GM21360 (cell line): ENCODE results near the gene ADRA1B.
A peak's percentile ranks its signal among the peaks of the same experiment; 100 is the strongest.

ENCODE experiments used
- ATAC-seq: cut with Tn5 transposase; IDR thresholded peaks from one replicate; pipeline ENCODE4 v1.9.1; 2021; ENCODE audit warnings: mild to moderate bottlenecking, moderate library complexity; ENCODE audit not compliant: unreplicated experiment

ADRA1B gene

DNA sequence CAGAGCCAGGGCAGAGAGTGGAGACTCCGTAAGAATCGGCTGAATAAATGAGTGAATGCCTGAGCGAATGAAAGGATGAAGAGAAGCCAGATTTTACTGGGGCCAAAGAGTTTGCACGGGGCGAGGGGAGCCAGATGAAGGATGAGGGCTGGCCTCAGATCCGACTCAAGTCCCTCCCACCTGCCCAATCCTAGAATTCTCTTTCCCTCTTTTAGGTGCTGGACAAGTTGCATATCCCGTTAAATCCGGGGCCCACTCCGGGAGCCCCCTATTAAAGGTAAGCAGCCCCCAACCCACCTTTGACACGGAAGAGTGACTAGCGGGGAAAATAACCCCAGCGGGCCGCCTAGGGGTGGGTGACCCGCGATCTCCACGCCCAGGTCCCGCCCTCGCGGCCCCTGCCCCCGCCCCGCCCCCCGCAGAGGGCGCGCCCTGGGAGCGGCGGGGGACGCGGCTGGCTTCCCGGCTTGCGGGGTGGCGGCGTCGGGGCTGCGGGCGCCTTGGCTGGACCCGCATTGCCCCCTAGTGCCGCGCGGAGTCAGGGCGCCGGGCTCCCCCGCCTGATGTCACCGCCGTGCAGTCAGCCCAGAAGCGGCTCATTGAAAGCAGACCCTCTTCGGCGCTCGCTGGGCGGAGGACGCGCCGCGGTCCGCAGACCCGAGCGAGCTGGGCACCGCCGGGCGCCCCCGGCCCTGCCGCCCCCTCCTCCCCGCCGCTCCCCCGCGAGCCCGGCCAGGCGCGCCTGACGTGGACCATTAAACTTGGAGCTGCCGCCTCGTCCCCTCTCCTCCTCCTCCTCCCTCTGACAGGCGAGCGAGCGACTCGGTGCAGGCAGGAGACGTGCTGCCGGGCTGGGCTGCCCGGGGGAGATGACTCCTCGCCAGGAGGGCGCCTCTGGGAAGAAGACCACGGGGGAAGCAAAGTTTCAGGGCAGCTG is at the start of gene ADRA1B:
ADRA1B (plus strand) TSS at position 579 of the 937 bp plus-strand sequence. CDS start 424 bp downstream, outside the sequence.
- peak; percentile 68 for ATAC-seq

- no peak for ATAC-seq
These were observed 42.6 kb upstream of the ADRA1B start for GRCh38 chr5:159873680-159874079.

DNA sequence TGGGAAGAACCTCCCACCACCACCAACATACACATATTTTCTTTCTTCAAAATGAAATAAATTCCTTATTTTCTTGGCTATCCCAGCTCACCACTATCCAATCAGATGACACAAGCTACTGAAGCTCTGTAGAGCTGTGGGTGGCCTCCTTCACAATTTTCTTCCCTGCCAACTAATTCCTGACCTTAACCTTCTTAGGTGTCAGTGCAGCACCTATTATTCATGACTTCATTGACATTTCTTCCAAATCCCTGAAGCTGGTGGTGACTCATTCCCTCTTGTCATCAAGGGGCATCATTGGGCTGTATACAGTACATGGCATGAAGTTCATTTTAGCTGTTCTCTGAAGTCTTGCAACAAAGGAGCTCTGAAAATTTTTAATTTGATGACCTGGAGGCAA is 42.0 kb upstream of the ADRA1B start:
- ATAC-seq = no peak

DNA sequence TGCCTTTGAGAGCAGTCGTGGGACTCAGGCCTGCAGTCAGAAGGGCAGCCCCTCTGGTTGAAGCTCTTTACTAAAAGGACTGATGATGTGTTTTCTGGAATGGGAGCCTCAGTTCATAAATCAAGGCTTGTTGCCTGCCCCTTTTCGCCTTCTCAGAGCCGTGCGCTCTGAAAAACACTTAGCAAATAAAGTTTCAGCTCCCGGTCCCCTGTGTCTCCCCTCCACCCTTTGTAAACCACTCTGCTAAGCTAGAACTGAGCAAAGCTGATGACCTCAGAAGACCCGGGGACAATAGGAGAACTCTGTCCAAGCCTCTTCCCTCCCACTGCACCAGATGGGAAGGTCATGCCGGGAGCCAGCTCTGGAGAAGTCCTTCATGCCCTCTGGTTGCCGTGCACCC is 39.3 kb upstream of the ADRA1B start:
- ATAC-seq = no peak

DNA sequence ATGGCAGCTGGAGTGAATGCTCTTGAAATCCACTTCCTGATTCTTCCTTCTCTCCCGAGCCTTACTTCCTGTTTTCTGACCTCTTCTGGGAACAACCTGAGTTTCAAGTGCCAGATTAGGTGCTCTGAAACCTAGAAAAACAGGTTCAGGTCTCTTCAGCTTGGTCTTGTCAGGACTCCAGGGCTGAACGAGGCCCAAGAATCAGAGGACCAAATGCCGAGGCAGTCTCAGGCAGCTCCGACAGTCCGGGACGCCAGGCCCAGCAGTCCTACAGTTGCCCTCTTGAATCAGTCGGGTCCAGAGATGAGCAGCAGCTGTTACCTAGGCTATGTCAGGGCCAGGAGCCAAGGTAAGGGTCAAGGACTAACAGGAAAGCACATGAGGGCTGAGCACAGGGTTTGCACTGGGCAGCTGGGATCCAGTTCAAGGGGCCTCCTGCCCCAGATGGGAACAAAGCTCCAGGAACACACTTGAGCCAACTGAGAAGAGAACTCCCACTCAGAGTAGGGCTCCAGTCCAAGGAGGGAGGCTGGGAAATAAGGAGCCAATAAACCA is 38.3 kb upstream of the ADRA1B start:
- no peak for ATAC-seq

DNA sequence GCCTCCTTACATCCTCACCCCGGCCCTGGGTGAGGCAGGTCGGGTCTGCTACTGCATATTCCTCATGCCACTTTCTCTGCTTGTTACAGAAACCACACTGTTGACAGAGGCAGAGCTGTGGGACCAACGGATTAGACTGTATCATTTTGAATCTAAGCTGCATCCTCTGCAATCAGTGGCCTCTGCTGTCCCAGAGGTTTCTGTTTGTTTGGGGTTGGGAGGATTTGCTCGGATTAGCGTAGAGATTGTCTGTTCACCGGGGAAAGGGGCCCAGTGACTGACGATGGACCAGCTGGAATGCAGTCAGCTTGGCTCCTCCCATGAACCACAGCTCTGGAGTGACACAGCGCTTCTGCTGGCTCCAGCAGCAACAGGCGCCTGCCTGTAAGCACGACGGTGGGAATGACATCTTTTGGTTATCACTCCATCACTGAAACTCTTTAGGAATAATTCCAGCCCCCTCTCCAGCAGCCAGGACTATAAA is 37.3 kb upstream of the ADRA1B start:
- ATAC-seq = no peak

- ATAC-seq = no peak
These were observed 35.6 kb upstream of the ADRA1B start for GRCh38 chr5:159880676-159881075.

DNA sequence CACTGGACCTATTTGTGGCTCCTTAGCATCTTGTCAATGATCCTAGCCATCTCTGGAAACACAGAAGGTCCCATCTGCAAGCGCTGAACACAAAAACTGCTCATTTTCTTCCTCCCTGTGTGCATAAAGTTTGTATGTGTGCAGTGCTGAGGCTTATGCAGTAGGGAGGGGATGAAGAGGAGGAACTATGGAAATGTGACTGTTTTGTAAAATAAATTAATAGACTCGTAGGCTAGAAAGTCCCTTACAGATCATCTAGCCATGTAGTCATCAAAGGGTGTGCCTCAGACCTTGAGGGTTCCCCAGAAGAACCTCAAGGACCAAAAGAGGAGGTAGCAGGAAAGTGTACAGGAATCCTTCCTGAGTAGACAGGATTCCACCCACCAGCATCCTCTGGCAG is 34.3 kb upstream of the ADRA1B start:
- no peak for ATAC-seq

DNA sequence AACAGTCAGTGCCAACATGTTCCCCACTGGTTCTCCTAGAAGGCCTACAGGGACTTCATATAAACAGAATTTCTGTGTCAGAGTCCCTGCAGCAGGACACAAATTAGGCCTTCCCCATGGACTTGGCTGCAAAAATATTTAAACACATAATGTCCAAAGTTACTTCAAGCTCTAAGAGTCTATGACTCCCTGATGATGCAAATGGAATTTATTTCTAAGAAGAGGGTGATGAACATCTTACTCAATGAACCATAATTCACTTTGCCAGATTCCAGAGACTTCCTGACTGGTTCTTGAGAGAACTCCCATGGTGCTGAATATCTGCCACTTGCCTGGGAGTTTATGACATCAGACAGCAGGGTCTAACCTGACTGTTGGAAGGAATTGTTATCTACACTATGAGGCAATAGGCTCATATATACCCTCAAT is 32.7 kb upstream of the ADRA1B start:
- no peak for ATAC-seq

DNA sequence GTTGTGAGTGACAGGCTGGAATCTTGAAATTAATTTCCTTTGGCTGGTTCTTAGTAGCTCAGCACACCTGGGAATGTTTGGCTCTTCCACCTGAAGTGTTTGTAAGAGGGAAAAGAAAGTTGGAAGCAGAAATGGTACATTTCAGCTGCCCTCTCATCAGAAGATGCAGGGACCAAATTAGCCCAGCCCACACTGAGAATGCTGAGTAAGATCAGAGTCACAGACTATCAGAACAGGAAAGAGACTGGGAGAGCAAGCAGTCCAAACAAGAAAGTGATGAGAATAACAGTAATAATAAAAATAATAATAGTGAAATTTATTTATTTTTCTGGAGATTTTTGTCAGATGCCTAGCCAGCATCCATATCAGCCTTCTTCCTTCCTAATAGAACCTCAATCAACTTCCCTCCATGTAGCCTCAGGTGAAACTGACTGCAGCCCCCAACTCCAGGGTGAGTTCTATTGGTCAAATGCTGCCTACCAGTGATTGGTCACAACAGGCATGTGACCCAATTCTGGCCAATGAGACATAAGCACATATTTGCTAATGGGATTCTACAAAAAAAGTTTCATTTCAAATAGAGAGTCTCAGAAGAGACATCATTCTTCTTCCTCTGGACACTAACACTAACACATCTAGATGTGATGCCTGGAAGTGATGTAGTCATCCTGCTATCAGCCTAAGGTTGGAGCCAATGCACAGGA is 31.2 kb upstream of the ADRA1B start:
- ATAC-seq = no peak

DNA sequence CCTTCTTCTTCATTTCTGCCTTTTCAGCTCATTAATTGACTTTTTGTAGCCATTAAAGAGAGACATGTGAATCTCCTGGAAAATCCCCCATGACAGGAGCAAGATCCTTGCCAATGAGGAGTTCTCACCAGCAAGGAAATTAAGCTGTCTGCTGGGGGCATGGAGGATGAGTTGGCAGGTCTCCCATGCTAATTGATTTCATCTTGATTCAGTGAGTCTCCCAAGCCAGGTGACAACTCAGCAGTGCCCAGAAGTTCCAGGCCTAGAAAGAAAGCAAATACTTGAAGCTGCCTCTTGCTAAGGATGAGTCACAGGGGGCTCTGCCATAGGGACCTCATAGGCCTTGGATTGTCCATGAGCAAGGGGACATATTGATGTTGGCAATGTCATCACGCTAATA is 30.0 kb upstream of the ADRA1B start:
- no peak for ATAC-seq

GRCh38 chr5:159887050-159887449 is 29.2 kb upstream of the ADRA1B start:
- ATAC-seq = no peak

GRCh38 chr5:159888860-159889259 is 27.4 kb upstream of the ADRA1B start:
- ATAC-seq = no peak

DNA sequence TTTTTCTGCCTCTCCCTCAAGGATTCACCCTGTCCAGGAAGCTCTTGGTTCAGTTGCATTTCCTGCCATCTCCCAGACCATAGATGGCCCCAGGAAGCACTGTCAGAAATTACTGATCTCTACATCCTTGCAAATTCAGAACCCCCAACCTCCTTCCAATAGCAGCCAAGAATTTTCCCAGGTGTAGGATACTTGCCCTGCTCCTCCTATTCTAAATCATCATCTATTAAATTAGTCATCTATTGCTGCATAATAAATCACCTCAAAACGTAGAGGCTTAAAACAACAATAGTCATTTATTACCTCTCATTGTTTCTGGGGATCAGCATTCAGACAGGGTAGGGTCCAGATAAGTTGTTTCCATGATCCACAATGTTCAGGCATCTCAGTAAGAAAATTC is 26.1 kb upstream of the ADRA1B start:
- ATAC-seq = no peak

- ATAC-seq = no peak
These were observed 24.9 kb upstream of the ADRA1B start for GRCh38 chr5:159891371-159891770.

- no peak for ATAC-seq
These were observed 23.1 kb upstream of the ADRA1B start for GRCh38 chr5:159893040-159893695.

GRCh38 chr5:159894149-159894720 is 22.0 kb upstream of the ADRA1B start:
- ATAC-seq = no peak

DNA sequence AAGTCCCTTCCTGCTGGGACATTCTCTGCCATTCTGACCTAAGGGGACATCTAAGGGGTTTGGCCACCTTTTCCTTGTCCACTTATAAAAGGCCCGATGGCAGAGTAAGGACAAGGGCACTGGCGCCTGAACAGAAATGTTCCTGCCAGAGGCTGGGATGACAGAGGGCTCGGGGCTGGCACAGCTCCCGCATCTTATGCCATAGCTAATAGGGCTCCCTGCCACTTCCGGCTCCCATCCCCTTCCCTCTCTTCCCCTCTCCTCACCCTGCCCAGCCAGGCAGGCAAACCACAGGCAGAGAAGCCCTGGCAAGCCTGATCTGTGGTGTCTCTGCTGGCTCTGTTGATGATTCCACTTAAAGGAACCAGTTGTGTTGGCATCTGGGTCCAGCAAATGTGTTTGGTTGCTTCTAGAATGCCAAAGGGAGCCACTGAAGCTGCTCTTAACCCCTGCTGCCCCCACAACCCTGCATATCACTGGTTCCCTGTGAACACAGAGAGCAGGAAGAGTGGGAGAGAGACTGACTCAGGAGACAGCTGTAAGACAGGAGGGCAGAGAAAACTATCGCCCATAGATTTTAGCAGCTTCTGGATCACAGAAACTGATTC is 18.4 kb upstream of the ADRA1B start:
- no peak for ATAC-seq

DNA sequence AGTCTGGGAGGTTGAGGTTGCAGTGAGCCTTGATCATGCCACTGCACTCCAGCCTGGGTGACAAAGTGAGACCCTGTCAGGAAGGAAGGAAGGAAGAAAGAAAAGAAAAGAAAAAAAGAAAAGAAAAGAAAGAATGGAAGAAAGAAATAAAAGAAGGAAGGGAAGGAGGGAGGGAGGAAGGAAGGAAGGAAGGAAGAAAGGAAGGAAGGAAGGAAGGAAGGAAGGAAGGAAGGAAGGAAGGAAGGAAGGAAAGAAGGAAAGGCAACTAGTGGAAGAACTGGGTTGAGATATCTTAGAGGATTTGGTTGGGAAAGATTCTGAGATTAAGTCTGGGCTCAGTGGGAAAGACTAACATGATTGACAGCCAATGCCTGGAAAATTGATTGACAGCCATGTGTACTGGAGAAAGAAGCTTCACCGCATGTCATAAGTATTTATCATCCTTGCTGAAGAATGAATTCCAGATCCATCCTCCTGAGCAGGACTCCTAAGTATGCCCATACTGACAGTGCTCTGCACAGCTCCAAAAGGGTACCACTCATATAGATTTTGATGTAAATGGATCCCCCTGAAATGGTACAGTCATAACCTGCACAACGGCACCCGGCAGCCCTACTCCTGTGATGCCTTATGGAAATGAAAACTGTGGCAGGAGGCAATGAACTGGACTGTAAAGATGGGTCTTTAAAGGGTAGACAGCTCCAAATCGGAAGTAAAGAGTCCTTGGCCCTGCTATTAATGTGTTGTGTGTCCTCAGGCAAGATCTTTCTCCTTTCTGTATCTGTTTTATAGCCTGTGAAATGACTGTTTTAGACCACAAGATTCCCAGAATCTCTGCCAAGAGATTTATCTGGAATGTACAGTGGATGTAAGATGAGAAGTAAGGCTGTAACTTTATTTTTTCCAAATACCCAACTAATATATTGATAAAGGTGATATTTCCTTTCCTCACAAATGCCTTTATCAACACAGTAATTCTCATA is 16.9 kb upstream of the ADRA1B start:
- ATAC-seq = no peak
